Hippocampal formation (tissue), 2 donors: Measurements from ENCODE around the gene BEND5.

ENCODE experiments used
- DNase-seq, 2 donors: peaks; one replicate each; lab custom pipeline; 2025; lab: John Stamatoyannopoulos, UW

BEND5 gene

GRCh38 chr1:48681476-48682305 lies 95.0 kb downstream of the BEND5 start:
- DNase-seq: no peak

DNA sequence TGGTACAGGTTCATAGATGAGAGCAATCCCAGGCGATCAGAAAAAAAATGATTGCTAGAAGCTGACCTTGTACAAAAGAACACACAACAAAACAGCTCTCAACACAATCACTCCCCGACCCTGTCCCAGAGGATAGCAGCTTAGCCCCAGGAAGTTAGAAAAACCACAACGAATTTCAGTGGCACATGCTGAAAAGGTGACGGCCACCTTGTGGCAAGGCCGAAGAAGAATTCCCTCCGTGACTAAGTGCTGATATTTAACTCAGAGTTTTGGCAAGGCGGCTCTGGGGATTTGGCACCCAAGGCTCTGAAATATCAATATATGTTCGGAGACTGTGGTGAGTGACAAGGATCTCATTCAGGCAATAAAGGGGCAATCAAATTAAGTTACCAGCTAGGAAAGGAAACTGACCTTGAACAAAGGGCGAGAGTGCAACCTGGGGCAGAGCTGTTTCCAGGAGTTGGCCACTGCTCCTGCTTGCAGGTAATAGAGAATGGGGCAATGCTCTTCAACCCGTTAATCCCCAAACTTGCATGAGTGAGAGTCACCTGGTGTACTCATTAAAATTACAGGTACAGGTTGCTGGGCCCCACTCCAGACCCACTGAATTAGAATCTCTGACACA lies 96.2 kb downstream of the BEND5 start:
- no peak for DNase-seq

GRCh38 chr1:48679859-48680258 lies 96.8 kb downstream of the BEND5 start:
- no peak for DNase-seq

DNA sequence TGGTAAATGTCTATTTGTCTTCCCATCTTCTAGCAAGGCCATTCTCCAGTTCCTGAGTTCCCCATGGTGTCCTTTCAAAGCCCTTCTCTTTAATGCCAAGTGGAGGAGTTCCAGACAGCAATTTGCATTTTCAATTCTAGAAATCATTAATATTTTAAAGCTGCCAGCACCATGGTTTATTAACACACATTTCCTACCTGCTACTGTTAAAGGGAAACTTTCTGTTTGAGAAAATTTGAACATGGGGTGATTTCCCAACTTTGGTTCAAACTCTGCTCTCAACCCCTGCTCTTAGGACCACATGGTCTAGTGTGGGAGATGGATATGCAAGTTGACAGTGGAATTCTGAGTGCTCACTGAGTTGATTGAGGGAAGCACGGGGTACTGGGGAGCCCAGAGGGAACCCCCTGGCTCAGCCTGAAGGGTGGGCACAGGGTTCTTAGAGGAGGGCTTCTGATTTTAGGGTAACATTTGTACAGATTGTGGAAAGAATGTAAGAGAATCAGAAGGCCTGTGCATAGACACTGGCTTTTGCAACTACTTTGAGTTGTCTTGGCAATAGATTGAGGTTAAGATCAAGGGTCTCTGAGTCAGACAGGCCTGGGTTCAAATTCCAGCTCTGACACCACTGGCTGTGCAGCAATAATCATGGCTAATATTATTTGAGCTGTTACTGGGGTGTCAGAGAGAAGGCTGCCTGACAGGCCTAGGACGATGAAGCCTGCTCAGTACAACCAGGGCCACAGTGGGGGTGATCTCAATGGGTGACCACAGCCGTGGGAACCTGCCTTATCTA lies 97.8 kb downstream of the BEND5 start:
- no peak for DNase-seq
